Activated CD4-positive, alpha-beta T cell treated with anti-CD3 and anti-CD28 coated beads for 36 hours (primary cell): ENCODE data around the gene CRADD. TPM values are rescaled to one million over a fixed set of nuclear protein-coding genes. Genes with fewer than 3 reads are reported as not detected.
"Not testable (repeated sequence)": the region's sequence is repeated elsewhere in the genome, so short reads cannot be mapped to it uniquely, and the experiment has no call there.

Source experiments
- ATAC-seq: fragments of 200-7000 bp; cut with Tn5 transposase; one replicate; pipeline ENCODE4 v1.10.0; 2021; ENCODE audit warnings: mild to moderate bottlenecking, moderate library complexity
- CTCF ChIA-PET: fragments of 350-600 bp; sonication (Branson Sonifier 250); formaldehyde crosslinking; loops from one replicate; lab custom pipeline; 2021; ENCODE audit warnings: antibody characterized with exemption; lab: Charles Lee
- POLR2A ChIA-PET: fragments of 350-600 bp; sonication (Branson Sonifier 250); formaldehyde crosslinking; loops from one replicate; lab custom pipeline; 2021; ENCODE audit warnings: antibody characterized with exemption, inconsistent platforms; lab: Charles Lee
- DNase-seq: peaks from one replicate; pipeline ENCODE4 v3.0.0-alpha.2; 2020
- H3K27ac Mint-ChIP-seq: one replicate; pipeline ENCODE4 v1.8.0; 2021; ENCODE audit warnings: mixed read lengths
- H3K27me3 Mint-ChIP-seq: one replicate; pipeline ENCODE4 v1.8.0; 2021; ENCODE audit warnings: mixed read lengths
- H3K36me3 Mint-ChIP-seq: one replicate; pipeline ENCODE4 v1.8.0; 2021; ENCODE audit warnings: low read depth, mixed read lengths
- H3K4me1 Mint-ChIP-seq: one replicate; pipeline ENCODE4 v1.8.0; 2021; ENCODE audit warnings: mixed read lengths
- H3K4me3 Mint-ChIP-seq: one replicate; pipeline ENCODE4 v1.8.0; 2021; ENCODE audit warnings: mild to moderate bottlenecking, moderate library complexity, mixed read lengths
- H3K9me3 Mint-ChIP-seq: one replicate; pipeline ENCODE4 v1.8.0; 2021; ENCODE audit warnings: low read depth, mixed read lengths
- intact Hi-C, 2 experiments: fragments of 100-400 bp; cut with DNase I in 1 of 2; cut with micrococcal nuclease in 1 of 2; formaldehyde crosslinking; loops; one replicate each; pipeline versions ENCODE4 v1.14.2 to v1.15.1; 2022 to 2024; cut with DNase I, micrococcal nuclease
- total RNA-seq, 2 experiments: library from RNA; stranded (reverse); gene quantifications; one replicate each; pipeline ENCODE4 v1.2.3, GENCODE V29; 2021

CRADD gene
- total RNA-seq: 1 to 10 TPM; 5.7 to 7.8 TPM

GRCh38 chr12:93677195-93678064, at the start of gene CRADD:
Gene CRADD (plus strand): TSS chr12:93677375.
- DNase-seq: peak; percentile 90
- peaks cover 3% of the 10 kb centered on the region for H3K9me3 Mint-ChIP-seq
- CTCF ChIA-PET: interaction anchor here (0.7 to 1.4 kb wide), 7 partner anchors 46 to 668 kb away, joined by 3 to 11 read pairs (median 3); no protein-coding TSS in a partner anchor
- POLR2A ChIA-PET: interaction anchor here (0.9 kb wide), 1 partner anchor 571 kb away, joined by 3 read pairs; no protein-coding TSS in a partner anchor
- intact Hi-C loops: loop anchor here (1.0 to 5.0 kb wide), 16 partner anchors 63 to 1540 kb away; partner anchors contain the start of genes EEA1 (in 1 of the 2), FGD6 (in 1 of the 2), MRPL42 (in 1 of the 2) and NR2C1 (in 1 of the 2)
- ATAC-seq: peak; percentile 97
- peaks cover 29% of the 10 kb centered on the region for H3K4me1 Mint-ChIP-seq
- H3K27ac Mint-ChIP-seq: peak within 1 kb of the TSS; percentile 100
- peaks cover 16% of the 10 kb centered on the region for H3K36me3 Mint-ChIP-seq
- peaks cover 8% of the 10 kb centered on the region for H3K27me3 Mint-ChIP-seq
- peak within 1 kb of the TSS; percentile 97 for H3K4me3 Mint-ChIP-seq

GRCh38 chr12:93632383-93632782, 44.8 kb upstream of the CRADD start:
- no peak overlapping the region for H3K4me3 Mint-ChIP-seq
- no peak overlapping the region for H3K27ac Mint-ChIP-seq
- ATAC-seq (no peak), DNase-seq (no peak)
- ChIA-PET POLR2A (no interaction called here), CTCF (no interaction called here)
- peaks cover 10% of the 10 kb centered on the region for H3K9me3 Mint-ChIP-seq
- H3K36me3 Mint-ChIP-seq: no peaks in the 10 kb centered on the region
- intact Hi-C loops: no loop called here
- no peaks in the 10 kb centered on the region for H3K4me1 Mint-ChIP-seq
- H3K27me3 Mint-ChIP-seq: peaks cover 7% of the 10 kb centered on the region

GRCh38 chr12:93634416-93634815, 42.8 kb upstream of the CRADD start:
- ATAC-seq (no peak), DNase-seq (no peak)
- POLR2A ChIA-PET: no interaction called here
- Mint-ChIP-seq H3K36me3 (no peaks in the 10 kb centered on the region), H3K4me1 (no peaks in the 10 kb centered on the region), H3K27me3 (peaks cover 12% of the 10 kb centered on the region), H3K9me3 (peaks cover 10% of the 10 kb centered on the region), H3K27ac (no peak overlapping the region), H3K4me3 (no peak overlapping the region)
- intact Hi-C loops: no loop called here
- CTCF ChIA-PET: interaction anchor here (1.9 kb wide), 1 partner anchor 468 kb away, joined by 8 read pairs; no protein-coding TSS in a partner anchor

GRCh38 chr12:93636708-93637107, 40.5 kb upstream of the CRADD start:
- Mint-ChIP-seq H3K36me3 (no peaks in the 10 kb centered on the region), H3K27ac (no peak overlapping the region), H3K9me3 (peaks cover 10% of the 10 kb centered on the region), H3K4me3 (no peak overlapping the region), H3K4me1 (no peaks in the 10 kb centered on the region), H3K27me3 (peaks cover 15% of the 10 kb centered on the region)
- intact Hi-C loops: no loop called here
- ATAC-seq (no peak), DNase-seq (no peak)
- ChIA-PET CTCF (interaction anchor here (0.7 kb wide), 1 partner anchor 74 kb away, joined by 3 read pairs; no protein-coding TSS in a partner anchor), POLR2A (no interaction called here)

- Mint-ChIP-seq H3K27me3 (peaks cover 20% of the 10 kb centered on the region), H3K36me3 (no peaks in the 10 kb centered on the region), H3K9me3 (peaks cover 1% of the 10 kb centered on the region), H3K27ac (no peak overlapping the region), H3K4me3 (no peak overlapping the region), H3K4me1 (no peaks in the 10 kb centered on the region)
- ChIA-PET POLR2A (no interaction called here), CTCF (no interaction called here)
- intact Hi-C loops: no loop called here
- no peak for ATAC-seq
- DNase-seq: no peak
Observed at GRCh38 chr12:93638095-93638494, 39.1 kb upstream of the CRADD start.

GRCh38 chr12:93638954-93639353, 38.2 kb upstream of the CRADD start:
- POLR2A ChIA-PET: no interaction called here
- H3K27me3 Mint-ChIP-seq: peaks cover 20% of the 10 kb centered on the region
- H3K4me1 Mint-ChIP-seq: no peaks in the 10 kb centered on the region
- CTCF ChIA-PET: no interaction called here
- H3K4me3 Mint-ChIP-seq: no peak overlapping the region
- DNase-seq (no peak), ATAC-seq (no peak)
- H3K27ac Mint-ChIP-seq: no peak overlapping the region
- H3K9me3 Mint-ChIP-seq: no peaks in the 10 kb centered on the region
- intact Hi-C loops: no loop called here
- no peaks in the 10 kb centered on the region for H3K36me3 Mint-ChIP-seq

GRCh38 chr12:93639406-93639805, 37.8 kb upstream of the CRADD start:
- ATAC-seq: no peak
- no peaks in the 10 kb centered on the region for H3K9me3 Mint-ChIP-seq
- ChIA-PET POLR2A (no interaction called here), CTCF (no interaction called here)
- no peak overlapping the region for H3K4me3 Mint-ChIP-seq
- no peak overlapping the region for H3K27ac Mint-ChIP-seq
- no peaks in the 10 kb centered on the region for H3K4me1 Mint-ChIP-seq
- no peaks in the 10 kb centered on the region for H3K36me3 Mint-ChIP-seq
- intact Hi-C loops: no loop called here
- no peak for DNase-seq
- peaks cover 20% of the 10 kb centered on the region for H3K27me3 Mint-ChIP-seq

GRCh38 chr12:93641380-93641779, 35.8 kb upstream of the CRADD start:
- H3K27me3 Mint-ChIP-seq: peaks cover 19% of the 10 kb centered on the region
- H3K27ac Mint-ChIP-seq, intact Hi-C loops, DNase-seq, CTCF ChIA-PET, H3K9me3 Mint-ChIP-seq, H3K36me3 Mint-ChIP-seq, H3K4me1 Mint-ChIP-seq, H3K4me3 Mint-ChIP-seq, ATAC-seq, POLR2A ChIA-PET: not testable (repeated sequence)

GRCh38 chr12:93642751-93643150, 34.4 kb upstream of the CRADD start:
- H3K9me3 Mint-ChIP-seq: no peaks in the 10 kb centered on the region
- ATAC-seq: no peak
- peaks cover 13% of the 10 kb centered on the region for H3K27me3 Mint-ChIP-seq

GRCh38 chr12:93645702-93646101, 31.5 kb upstream of the CRADD start:
- DNase-seq: no peak
- intact Hi-C loops: no loop called here
- H3K4me1 Mint-ChIP-seq: no peaks in the 10 kb centered on the region
- CTCF ChIA-PET: no interaction called here
- ATAC-seq: no peak
- POLR2A ChIA-PET: no interaction called here
- H3K27me3 Mint-ChIP-seq: peaks cover 7% of the 10 kb centered on the region
- H3K36me3 Mint-ChIP-seq: no peaks in the 10 kb centered on the region
- no peak overlapping the region for H3K27ac Mint-ChIP-seq
- no peaks in the 10 kb centered on the region for H3K9me3 Mint-ChIP-seq
- no peak overlapping the region for H3K4me3 Mint-ChIP-seq

More at GRCh38 chr12:93642751-93643150, 34.4 kb upstream of the CRADD start:
- DNase-seq: no peak
- no peaks in the 10 kb centered on the region for H3K4me1 Mint-ChIP-seq
- ChIA-PET CTCF (no interaction called here), POLR2A (no interaction called here)
- H3K27ac Mint-ChIP-seq: no peak overlapping the region
- intact Hi-C loops: no loop called here
- H3K36me3 Mint-ChIP-seq: no peaks in the 10 kb centered on the region
- H3K4me3 Mint-ChIP-seq: no peak overlapping the region

GRCh38 chr12:93650626-93651025, 26.5 kb upstream of the CRADD start:
- Mint-ChIP-seq H3K9me3 (no peaks in the 10 kb centered on the region), H3K4me1 (no peaks in the 10 kb centered on the region), H3K27me3 (peaks cover 2% of the 10 kb centered on the region), H3K27ac (no peak overlapping the region), H3K36me3 (no peaks in the 10 kb centered on the region), H3K4me3 (no peak overlapping the region)
- intact Hi-C loops: no loop called here
- POLR2A ChIA-PET: no interaction called here
- CTCF ChIA-PET: interaction anchor here (1.5 kb wide), 1 partner anchor 451 kb away, joined by 3 read pairs; no protein-coding TSS in a partner anchor
- DNase-seq (no peak), ATAC-seq (no peak)

GRCh38 chr12:93653079-93653478, 24.1 kb upstream of the CRADD start:
- Mint-ChIP-seq H3K4me3 (no peak overlapping the region), H3K27ac (no peak overlapping the region), H3K9me3 (no peaks in the 10 kb centered on the region), H3K36me3 (no peaks in the 10 kb centered on the region), H3K27me3 (peaks cover 2% of the 10 kb centered on the region), H3K4me1 (no peaks in the 10 kb centered on the region)
- DNase-seq: no peak
- intact Hi-C loops: no loop called here
- no peak for ATAC-seq
- CTCF ChIA-PET: no interaction called here
- POLR2A ChIA-PET: no interaction called here
